ENCODE measurements around the gene ACTG1.

ACTG1 gene

GRCh38 chr17:81468111-81468769, 44.4 kb downstream of the ACTG1 start:
- no peak for DNase-seq (ENCODE audit: low read depth in 2 of 3, low spot score in 1 of 3)

- no peak for DNase-seq (ENCODE audit: low read depth in 2 of 3, low spot score in 1 of 3)
Measured at GRCh38 chr17:81466564-81467472, 45.8 kb downstream of the ACTG1 start.

- no peak for DNase-seq (ENCODE audit: low read depth in 2 of 3, low spot score in 1 of 3)
Measured at GRCh38 chr17:81465910-81466309, 46.7 kb downstream of the ACTG1 start.

DNA sequence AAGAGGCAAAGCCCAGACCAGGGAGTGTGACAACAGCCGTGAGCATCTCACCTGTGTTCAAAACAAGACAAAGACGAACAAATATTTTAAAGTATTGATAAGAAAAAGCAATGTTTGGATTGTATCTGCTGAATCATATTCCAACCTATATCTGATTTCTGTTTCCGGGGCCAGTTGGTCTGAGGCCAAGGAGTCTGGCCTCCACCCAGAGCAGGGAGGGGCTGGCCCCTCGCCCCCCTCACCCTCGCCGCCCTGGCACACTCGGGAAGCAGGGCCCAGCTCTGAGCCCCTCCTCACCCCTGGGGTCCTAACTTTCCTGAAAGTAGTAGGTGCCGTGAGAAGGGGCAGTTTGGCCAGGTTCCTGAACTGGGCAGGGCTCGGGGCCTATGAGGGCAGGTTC, 48.0 kb downstream of the ACTG1 start:
- no peak for DNase-seq (ENCODE audit: low read depth in 2 of 3, low spot score in 1 of 3)

DNA sequence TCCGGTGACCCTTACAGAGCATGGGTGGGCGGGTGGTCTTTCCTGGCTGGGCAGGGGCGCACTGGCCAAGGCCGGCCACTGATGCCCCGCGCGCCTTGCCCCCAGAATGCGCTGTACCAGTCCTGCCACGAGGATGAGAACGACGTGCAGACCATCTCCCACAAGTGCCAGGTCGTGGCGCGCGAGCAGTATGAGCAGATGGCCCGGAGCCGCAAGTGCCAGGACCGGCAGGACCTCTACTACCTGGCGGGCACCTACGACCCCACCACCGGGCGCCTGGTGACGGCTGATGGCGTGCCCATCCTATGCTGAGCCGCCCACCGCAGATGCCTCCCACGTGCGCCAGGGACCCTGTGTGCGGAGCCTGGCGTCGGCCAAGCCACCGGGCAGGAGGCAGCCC, 49.1 kb downstream of the ACTG1 start:
- DNase-seq (ENCODE audit: low read depth in 2 of 3, low spot score in 1 of 3): no peak

DNA sequence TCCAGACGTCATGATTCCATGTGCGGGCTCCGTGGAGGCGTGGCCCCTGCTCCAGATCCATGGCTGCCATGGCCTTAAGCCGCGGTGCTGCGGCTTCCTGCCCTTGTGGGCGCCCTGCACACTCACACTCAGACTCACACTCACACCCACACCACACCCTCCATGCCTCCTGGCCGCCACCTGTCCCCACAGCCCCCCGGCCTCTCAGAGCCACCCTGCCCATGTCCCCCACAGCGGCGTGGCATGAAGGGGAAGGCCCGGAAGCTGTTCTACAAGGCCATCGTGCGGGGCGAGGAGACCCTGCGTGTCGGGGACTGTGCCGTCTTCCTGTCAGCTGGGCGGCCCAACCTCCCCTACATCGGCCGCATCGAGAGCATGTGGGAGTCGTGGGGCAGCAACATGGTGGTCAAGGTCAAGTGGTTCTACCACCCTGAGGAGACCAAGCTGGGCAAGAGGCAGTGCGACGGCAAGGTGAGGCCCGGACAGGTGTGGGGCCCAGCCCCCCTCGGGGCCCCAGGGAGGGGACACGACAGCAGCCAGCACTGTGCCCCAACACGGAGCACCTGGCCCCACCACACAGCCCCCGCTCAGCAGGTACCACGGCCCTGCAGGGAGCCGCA, 50.0 kb downstream of the ACTG1 start:
- DNase-seq (ENCODE audit: low read depth in 2 of 3, low spot score in 1 of 3): no peak

DNA sequence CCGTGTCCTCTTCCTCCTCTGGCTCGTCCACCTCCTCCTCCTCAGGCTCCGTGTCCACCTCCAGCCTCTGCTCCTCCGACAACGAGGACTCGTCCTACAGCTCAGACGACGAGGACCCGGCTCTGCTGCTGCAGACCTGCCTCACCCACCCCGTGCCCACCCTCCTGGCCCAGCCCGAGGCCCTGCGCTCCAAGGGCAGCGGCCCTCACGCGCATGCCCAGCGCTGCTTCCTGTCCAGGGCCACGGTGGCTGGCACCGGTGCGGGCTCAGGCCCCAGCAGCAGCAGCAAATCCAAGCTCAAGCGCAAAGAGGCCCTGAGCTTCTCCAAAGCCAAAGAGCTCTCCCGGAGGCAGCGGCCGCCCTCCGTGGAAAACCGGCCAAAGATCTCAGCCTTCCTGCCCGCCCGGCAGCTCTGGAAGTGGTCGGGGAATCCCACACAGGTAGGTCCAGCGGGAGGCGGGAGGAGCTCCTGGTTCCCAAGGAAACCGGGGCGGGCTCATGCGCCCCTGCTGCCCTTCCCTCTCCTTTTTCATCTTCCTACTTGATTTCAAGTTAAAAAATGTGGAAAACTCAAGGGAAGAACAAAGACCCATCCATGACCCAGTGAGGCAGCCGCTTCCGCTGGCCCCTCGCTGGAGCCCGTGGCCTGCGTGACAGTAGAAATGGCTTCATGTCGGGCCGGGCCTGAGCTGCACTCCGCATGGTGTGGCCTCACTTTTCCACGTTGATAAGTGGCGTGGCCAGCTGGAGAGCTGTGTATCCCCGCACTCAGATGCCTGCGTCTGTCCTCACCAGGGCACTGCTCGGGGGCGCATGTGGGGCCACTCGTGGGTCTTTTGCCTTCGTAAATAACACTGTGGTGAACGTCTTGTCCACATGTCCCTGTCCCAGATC, 50.7 kb downstream of the ACTG1 start:
- DNase-seq (ENCODE audit: low read depth in 2 of 3, low spot score in 1 of 3): no peak

- DNase-seq (ENCODE audit: low read depth in 2 of 3, low spot score in 1 of 3): no peak
Measured at GRCh38 chr17:81460856-81461460, 51.6 kb downstream of the ACTG1 start.
